HG03108 (cell line): ENCODE measurements around the gene KIF23.

Experiments
- ATAC-seq: cut with Tn5 transposase; IDR thresholded peaks from one replicate; pipeline ENCODE4 v1.9.1; 2021; ENCODE audit warnings: moderate library complexity; ENCODE audit not compliant: unreplicated experiment

KIF23 gene

DNA sequence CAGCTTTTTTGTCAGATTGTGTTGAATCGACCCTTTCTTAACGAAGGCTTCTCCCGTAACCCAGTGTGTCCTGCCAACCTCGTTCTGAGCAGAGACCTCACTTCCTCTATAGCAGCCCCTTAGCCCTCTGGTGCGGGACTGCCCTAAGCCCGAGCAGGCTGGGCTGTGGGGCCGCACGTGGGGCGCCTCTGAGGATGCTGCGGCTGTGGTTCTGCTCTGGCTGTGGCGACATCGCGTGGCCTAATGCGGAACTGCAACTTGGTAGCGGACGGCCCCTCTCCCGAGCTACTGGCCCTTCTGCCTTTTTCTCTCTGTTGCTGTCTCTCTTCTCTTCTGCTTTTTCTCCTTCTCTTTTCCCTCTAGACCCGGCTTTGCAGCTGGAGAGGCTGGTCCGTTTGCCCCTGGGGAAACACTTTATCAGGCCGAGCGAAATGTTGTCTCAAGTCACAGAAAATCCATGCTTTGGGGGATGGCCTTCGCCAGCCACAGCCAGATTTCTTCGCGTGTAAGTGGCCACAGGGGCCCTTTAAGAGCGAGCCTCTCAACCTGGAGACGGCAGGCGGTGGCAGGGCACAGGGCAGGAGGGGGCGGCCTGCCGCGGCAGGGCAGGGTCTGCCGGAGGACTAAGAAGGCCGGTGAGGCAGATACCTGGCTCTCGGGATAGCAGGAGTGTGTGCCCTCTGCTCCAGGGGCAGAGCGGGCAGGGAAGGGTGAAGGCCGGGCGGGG, 19.4 kb upstream of the KIF23 start:
- no peak for ATAC-seq

DNA sequence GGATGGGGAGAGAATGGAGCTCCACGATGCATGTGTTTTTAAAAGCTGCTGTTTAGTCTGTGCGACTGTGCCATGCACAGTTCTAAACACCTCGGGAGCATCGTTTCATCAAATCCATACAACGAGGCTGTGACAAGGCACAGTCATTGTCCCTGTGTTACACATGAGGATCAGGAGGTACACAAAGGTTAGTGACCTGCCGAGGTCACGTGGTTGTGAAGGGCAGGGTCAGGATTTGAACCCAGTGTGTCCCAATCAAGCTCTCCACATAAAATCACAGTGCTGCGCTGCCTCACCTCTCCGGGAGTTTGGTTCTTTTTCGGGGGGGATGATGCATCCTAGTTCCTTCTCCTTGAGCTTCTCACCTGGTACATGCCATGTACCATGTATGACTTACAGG, 18.7 kb upstream of the KIF23 start:
- ATAC-seq: no peak

DNA sequence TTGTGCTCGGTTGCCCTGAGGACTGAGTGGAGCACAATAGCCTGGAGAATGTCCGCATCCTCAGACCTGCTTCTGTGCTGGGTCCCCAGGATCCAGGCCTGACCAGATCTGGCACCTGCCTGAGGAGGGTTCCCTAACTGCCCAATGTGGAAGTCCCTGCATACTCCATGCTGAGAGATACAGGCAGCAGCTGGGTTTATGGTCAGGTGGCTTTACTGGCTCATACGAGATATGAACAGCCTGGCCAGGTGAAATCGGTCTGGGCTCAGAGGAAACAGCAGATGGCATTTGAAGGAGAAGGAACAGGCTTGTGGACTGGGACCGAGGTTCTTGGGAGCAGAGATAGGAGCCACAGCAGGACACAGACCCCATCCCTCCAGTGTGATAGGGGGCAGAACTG, 18.2 kb upstream of the KIF23 start:
- no peak for ATAC-seq

DNA sequence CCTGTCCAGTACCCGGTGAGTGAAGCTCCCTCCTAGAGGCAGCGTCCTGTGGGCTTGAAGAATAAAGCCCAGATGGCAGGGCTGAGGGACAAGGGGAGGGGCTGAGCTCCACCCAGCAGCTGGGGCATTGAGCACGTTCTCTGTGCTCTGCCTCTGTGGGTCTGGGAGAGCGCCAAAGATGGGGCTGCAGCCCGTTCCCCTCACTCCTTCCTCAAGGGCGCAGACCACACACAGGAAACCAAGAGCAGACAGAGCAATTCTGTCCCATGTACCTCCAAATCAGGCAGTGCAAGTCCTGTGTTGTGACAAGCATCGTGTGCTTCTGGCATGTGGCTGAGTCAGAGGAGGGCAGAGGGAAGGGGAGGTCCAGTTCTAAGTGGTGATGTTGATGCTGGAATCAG, 15.7 kb upstream of the KIF23 start:
- ATAC-seq: no peak

DNA sequence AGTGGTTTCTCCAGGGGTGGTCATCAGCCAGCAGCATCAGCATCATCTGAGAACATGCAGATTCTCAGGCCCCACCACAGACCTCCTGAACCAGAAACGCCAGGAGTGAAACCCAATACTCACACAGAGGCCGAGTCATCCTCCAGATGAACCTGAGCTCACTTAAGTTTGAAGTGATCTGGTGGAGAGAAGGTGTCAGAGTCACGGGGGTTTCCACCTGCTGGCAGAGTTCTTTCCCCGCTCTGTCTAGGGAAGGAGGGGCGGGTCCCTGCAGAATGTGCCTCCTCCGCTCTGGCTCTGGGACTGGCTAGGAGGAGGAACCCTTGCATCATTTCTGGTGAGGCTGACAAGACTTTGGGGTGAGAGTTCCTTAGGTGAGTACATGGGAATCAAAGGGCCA, 13.3 kb upstream of the KIF23 start:
- no peak for ATAC-seq

DNA sequence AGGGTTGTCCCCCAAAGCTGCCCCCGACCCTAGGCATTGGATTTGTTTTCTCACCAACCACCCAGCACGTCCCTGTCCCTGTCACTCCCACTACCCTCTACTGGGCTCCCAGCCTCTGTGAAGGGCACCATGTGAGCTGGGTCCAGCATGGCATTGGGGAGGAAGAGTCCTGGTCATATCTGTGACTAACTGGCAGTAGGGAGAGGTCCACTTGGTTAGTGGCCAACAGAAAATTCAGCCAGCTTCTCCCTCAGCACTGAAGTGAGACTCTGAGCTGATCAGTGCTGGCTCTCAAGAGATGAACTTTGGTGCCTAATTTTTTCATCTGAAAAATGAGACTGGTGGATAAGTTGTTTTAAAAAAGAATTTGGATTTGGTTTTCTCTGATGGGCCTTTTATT, 11.3 kb upstream of the KIF23 start:
- no peak for ATAC-seq

DNA sequence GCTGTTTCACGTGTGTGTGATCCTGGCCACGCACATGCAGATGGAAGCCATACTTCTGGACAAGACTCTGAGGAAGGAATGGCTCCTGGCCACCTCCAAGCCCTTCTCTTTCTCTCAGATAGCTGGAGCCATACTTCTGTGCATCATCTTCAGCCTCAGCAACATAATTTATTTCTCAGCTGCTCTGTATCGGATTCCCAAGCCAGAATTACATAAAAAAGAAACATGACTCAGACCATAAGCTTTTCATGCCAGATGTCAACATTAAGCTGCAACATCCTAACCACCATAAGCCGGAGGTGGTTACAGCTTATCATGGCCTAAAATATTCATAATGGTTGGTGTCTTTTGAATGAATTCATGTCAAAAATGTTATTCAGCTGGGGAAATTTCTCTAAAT, 10.6 kb upstream of the KIF23 start:
- no peak for ATAC-seq

DNA sequence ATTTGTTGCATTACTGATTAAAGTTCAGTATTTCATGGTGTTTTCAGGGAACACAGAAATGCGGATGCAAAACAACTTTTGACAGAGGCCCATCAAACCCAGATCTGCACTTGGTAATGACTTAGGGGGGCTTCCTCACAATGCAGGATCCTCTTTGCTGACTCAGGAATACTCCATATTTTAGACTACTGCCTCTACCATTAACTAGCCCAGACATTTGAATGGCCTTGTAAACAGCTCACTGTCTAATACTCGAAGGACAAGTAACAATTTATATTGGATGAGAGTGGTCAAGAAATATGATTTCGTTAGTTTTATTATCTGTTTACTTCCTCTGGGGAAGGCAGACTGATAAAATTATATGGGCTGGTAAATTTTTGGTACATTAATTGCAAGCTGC, 9.0 kb upstream of the KIF23 start:
- no peak for ATAC-seq

DNA sequence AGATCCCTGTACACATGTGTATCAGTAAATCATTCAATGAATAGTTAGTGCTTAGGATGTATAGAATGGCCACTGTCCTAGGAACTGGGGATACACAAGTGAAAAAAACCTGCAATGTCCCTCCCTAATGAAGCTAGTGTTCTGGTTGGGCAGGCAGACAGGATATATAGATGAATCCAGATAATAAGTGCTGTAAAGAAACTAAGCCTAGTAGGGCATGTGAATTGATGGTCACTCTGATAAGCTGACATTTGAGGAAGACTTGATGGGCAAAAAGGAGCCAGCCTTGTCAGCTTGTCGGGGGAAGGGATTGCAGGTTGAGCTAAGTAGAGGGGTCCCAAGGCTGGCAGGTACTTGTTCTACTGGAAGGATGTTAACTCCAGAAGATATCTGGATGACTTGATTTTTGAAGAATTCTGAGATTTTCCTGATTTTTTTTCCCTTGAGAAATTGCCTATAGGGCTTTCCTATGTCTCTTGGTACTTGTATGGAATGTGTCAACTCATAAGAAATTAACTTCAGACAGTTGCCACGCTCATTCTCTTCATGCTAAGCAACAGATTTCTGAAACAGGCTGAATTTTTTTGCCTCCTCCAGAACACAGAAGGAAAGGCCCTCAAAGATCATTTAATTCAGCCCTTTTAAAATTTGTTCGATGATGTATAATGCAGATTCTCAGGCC, 6.3 kb upstream of the KIF23 start:
- ATAC-seq: no peak

DNA sequence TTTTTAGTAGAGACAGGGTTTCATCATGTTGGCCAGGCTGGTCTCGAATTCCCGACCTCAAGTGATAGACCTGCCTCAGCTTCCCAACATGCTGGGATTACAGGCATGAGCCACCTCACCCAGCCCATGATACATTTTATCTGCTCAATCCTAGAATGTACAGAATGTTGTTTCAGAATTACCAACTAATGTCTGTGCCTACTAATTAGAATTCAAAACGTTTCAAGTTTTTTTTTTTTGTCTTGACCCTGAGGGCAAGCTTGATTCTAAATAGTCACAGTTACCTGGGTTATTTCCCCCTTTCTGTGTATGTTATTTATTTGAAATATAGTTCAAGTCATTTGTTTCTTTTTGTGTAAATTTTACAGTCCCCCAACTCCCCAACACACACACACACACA, 5.3 kb upstream of the KIF23 start:
- ATAC-seq: no peak

DNA sequence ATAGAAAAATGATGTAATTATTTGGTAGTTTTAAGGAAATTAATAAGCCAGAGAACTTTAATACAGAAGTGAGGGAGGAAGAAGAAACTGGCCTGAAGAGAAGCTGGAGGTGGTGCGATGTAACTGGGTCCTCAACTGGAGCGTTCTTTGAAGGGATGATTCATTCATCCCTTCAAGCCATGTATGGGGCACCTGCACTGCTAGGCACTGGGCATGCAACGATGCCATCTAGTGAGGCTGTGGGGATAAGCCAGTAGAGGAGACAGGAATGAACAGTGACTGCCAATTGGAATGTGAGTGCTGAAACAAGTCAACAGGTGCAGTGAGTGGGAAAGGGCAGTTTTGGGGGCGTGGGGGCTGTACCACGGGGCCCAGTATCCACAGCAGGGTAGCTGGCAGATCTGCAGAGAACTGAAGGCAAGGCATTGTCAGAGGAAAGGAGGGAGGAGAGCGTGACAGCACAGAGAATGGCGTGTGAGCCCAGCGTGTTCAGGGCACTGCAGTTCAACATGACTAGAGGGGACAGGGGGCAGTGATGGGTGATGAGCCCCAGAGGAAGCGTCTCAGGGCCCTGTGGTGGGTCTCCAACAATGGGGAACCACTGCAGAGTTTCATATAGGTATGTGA, 3.8 kb upstream of the KIF23 start:
- no peak for ATAC-seq

DNA sequence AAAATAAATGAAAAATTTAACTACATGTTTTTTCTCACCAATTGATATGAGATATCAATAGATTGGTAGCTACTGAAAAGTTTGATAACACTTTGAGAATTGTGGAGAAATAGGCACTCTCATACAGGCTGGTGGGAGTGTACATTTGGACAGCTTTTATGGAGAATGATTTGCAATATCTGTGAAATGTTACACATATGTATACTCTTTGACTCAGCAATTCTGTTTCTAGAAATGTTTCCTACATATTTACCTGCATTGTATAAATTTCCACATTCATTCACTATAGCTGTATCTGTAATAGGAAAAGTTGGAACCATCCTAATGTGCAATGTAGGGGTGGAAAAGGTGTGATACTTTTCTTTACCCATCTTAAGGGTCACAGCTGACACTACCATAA, 1.9 kb upstream of the KIF23 start:
- ATAC-seq: no peak

DNA sequence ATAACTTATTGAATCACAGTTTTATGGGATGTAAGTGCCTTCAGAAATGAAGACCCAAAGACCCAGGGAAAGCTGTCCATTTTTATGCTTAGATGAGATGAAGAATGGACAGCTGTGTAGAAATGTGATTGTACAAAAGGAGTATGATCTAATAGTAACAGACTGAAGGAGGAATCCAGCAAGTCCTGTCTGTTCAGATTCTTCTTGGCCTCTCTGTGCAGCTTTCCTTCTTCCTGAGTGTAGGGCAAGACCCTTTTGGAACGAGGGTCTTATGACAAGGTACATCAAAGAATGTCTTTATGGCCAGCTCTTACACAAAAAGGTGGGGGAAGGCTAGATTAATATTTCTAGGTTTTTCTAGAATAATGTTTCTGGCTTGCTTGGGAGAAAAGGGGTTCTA, 1.4 kb upstream of the KIF23 start:
- ATAC-seq: no peak

DNA sequence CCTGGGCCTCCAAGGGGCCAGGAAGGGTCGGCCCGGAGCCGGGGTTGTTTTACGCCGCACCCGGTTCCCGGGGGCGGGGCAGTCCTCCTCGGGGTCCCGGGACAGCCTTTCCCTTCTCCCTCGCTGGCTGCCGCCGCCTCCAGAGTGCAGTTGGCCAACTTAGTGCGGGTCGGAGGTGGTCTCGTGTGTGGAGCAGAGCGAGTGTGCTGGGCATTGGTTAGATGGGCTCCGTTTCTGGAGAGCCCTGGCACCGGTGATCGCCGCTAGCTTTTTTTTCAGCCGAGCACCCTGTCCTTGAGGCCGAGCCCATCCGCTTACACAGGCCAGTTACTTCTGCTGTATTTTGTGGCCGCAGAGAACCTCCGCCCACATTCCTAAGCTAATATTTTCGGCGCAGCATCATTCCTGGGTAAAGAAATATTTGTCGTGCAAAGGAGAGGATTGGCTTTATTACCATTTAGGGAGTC, 585 bp downstream of the KIF23 start:
- ATAC-seq: peak; percentile 29

DNA sequence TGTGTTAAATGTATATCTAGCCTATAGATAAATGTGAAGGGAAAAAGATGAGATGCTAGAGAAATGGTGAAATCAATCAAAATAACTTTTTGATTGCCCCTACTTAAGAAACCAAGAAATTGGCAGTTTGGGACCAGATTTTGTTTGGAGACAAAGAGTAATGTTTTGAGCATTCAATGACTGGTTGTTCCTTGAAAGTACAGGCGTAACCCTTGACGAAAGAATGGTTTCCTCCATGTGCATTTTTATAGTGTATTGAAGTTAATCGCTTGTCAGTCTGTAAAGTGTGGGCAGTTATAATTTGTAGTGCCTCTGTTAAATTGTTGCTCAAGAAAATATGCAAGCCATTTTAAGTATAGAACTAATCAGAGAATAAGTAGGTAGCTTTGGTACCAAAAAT, 1.2 kb downstream of the KIF23 start:
- ATAC-seq: no peak

DNA sequence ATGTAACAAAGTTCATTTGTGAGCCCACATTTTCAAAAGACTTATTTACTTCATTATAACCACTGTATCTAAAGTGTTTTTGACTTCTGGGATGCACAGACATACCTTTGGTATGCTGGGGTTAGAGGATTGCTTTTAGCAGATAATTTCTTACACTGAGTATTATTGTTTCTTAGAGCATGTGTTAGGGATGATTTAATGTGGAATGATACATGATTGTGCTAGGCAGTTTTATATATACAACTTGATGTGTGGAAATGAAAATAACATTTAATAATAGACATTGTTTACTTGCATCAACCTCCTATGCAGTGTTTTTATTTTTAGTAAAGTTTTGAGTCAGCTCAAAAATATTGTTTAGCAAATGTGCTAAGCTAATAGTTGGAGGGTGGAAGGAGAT, 3.4 kb downstream of the KIF23 start:
- no peak for ATAC-seq

DNA sequence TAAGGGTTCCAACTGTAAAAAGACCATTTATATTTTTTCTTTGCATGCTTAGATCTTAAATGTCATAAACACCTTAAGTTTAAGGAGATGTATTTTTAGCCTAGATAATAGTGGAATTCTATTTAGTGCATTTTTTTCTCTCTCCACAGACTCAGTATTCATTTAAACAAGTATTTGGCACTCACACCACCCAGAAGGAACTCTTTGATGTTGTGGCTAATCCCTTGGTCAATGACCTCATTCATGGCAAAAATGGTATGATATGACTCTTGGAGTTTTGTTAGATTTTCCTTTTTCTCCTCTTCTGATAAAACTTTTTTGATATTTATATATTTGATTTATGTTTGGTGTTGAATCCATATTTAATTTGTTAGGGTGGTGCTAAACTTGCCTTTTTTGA, 7.3 kb downstream of the KIF23 start:
- no peak for ATAC-seq

DNA sequence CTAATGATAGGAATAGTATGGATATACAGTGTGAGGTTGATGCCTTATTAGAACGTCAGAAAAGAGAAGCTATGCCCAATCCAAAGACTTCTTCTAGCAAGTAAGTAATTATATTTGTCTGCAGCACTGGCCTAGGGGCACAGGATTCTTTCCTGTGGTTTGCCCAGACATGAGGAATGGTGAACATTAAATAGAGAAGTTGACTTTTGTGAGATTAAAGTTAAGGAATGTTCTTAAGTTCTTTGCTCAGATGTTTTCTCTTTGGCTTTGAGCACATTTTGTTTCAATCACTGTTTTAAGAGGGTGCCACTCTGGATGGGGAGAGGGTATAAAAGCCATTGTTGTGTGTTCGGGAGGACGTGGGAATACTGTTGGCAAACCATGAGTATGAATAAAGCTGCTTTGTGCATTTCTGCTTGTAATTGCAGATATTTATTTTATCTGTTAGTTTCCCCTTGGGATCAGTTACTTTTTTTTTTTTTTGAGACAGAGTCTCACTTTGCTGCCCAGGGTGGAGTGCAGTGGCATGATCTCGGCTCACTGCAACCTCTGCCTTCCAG, 8.3 kb downstream of the KIF23 start:
- ATAC-seq: no peak

DNA sequence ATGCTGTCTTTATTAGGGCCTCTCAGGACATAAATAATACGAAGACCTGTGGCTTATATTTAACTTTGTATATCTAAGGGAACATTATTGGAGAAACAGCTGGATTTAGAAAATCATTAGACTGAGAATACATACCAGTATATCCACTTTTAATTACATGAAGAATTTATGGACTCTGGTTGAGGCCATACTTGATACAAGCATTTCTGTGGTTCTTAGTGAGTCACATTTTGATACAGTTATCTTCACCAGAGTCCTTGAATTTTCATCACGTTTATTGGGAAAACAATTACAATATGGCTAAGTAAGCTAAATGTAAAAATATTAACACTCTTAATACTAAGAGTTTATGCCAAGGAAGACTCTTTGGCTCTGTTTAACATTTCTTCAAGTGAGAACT, 9.9 kb downstream of the KIF23 start:
- ATAC-seq: no peak

DNA sequence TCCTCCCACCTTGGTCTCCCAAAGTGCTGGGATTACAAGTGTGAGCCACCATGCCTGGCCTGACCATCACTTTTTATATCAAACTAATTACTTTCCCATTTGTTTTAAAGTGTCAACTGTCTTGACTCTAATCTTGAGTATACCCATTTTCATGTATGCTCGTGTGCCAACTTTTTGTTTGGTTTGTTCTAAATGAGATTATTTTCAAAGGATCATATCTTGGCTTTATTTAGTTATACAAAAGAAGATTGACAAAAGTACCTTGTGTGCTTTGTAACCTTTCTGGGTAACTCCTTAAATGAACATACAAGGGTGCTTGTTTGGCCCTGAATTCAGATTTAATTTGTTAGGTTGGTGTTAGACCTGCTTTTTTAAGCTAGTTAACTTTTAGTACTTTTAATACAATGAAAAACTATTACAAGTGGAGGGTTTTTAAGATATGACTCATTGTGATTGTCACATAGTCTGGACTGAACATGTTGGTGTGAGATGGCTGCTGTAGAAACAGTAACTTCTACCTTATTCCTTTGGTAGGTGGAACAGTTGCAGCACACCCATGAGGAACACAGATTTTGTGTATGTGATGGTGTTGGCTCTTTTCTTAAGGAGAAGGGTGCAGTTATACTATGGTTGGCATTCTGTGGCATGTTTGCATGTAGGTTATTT, 10.7 kb downstream of the KIF23 start:
- no peak for ATAC-seq

DNA sequence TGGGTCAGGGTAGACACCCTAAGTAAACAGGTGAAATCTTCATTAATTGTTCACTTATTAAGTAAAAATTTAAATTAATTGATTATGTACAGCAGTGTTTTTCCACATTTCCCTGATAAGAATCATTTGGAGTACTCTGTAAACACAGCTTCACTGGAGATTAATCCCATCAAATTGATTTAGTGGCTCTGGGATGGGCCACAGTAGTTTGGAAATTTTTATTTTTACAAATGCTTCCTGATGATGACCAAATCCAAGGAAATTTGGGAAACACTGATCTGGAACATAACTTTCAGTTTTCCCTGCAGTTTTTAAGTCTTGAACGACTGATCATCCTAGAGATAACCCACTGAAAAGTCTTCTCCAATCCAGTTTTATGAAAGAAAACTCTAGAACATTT, 19.7 kb downstream of the KIF23 start:
- ATAC-seq: no peak

DNA sequence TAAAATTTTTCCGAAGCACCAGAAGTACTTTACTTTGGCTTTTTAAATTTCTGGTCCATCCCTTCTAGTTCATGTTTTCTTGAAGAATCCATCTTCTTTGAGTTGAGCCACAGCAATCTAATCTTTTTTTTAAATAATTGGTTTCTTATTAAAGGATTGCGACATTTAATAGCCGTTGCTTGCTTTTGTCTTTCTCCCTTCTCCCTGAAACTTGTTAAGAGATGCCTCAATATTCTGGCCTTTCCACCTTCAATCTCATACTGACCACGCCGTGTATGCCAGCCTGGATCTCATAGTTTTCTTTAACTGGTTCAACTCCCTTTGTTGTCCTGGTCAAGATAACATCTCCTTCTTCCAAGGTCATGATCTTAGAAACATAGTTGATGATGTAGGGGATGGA, 20.1 kb downstream of the KIF23 start:
- no peak for ATAC-seq
